ENCODE data around the gene RGPD5.
"Not testable (repeated sequence)": the region's sequence is repeated elsewhere in the genome, so short reads cannot be mapped to it uniquely, and the experiment has no call there.

The RGPD5 gene

GRCh38 chr2:109889909-109890308 is 95.8 kb downstream of the RGPD5 start:
- DNase-seq (ENCODE audit: insufficient read length, low spot score); FAIRE-seq: not testable (repeated sequence)

GRCh38 chr2:109891024-109891423 is 96.9 kb downstream of the RGPD5 start:
- DNase-seq (ENCODE audit: insufficient read length, low spot score); FAIRE-seq: not testable (repeated sequence)

GRCh38 chr2:109893736-109894135 is 99.6 kb downstream of the RGPD5 start:
- DNase-seq (ENCODE audit: insufficient read length, low spot score); FAIRE-seq: not testable (repeated sequence)

GRCh38 chr2:109894141-109894540 is 100.0 kb downstream of the RGPD5 start:
- DNase-seq (ENCODE audit: insufficient read length, low spot score); FAIRE-seq: not testable (repeated sequence)

GRCh38 chr2:109895090-109895869 is 101.2 kb downstream of the RGPD5 start:
- DNase-seq (ENCODE audit: insufficient read length, low spot score); FAIRE-seq: not testable (repeated sequence)

GRCh38 chr2:109896212-109896611 is 102.1 kb downstream of the RGPD5 start:
- not testable (repeated sequence) for FAIRE-seq; DNase-seq (ENCODE audit: insufficient read length, low spot score)

- not testable (repeated sequence) for FAIRE-seq; DNase-seq (ENCODE audit: insufficient read length, low spot score)
These were observed 103.8 kb downstream of the RGPD5 start for GRCh38 chr2:109897769-109898461.

- not testable (repeated sequence) for FAIRE-seq; DNase-seq (ENCODE audit: insufficient read length, low spot score)
These were observed 104.6 kb downstream of the RGPD5 start, which contains the start of gene LIMS3 for GRCh38 chr2:109898462-109899336. Gene LIMS3 (plus strand): TSS chr2:109898688. CDS start chr2:109898729, 41 bp downstream.

- DNase-seq (ENCODE audit: insufficient read length, low spot score); FAIRE-seq: not testable (repeated sequence)
These were observed 111.7 kb downstream of the RGPD5 start for GRCh38 chr2:109905796-109906195.

Data from HTR-8/SVneo (cell line).